ENCODE results near the gene PINLYP.

DNA sequence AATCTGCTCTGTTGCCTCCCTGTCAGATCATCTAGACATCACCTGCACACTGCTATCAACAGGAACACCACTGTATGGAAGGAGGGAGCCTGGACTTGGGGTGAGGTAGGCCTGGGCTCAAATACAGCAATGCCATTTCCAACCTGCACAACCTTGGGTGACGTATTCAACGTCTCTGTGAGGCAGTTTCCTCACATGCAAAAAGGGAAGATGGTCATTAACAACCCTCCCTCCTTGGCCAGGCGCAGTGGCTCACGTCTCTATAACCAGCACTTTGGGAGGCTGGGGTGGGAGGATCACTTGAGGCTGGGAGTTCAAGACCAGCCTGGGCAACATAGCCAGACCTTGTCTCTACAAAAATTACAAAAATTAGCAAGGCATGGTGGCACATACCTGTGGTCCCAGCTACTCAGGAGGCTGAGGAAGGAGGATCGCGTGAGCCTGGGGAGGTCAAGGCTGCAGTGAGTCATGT is 13.3 kb upstream of the PINLYP start:
- TF ChIP-seq, protein P1, sequence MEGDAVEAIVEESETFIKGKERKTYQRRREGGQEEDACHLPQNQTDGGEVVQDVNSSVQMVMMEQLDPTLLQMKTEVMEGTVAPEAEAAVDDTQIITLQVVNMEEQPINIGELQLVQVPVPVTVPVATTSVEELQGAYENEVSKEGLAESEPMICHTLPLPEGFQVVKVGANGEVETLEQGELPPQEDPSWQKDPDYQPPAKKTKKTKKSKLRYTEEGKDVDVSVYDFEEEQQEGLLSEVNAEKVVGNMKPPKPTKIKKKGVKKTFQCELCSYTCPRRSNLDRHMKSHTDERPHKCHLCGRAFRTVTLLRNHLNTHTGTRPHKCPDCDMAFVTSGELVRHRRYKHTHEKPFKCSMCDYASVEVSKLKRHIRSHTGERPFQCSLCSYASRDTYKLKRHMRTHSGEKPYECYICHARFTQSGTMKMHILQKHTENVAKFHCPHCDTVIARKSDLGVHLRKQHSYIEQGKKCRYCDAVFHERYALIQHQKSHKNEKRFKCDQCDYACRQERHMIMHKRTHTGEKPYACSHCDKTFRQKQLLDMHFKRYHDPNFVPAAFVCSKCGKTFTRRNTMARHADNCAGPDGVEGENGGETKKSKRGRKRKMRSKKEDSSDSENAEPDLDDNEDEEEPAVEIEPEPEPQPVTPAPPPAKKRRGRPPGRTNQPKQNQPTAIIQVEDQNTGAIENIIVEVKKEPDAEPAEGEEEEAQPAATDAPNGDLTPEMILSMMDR (optimal IDR thresholded peaks at IDR 0.05 in 1 of 3, IDR thresholded peaks at IDR 0.05 in 1 of 3, conservative IDR thresholded peaks at IDR 0.05 in 1 of 3; ENCODE audit: extremely low read depth in 1 of 3, insufficient read depth in 2 of 3, low read length in 3 of 3), result no peak
- no peak for TF ChIP-seq EZH2 (IDR thresholded peaks at IDR 0.05; ENCODE audit: low read length)

Data from keratinocyte (primary cell).